HG02870 (cell line): ENCODE results near the gene TSPAN16.

Experiments
- ATAC-seq: cut with Tn5 transposase; IDR thresholded peaks from one replicate; pipeline ENCODE4 v1.9.1; 2021; ENCODE audit warnings: mild to moderate bottlenecking, moderate library complexity; ENCODE audit not compliant: unreplicated experiment

TSPAN16 gene

GRCh38 chr19:11268783-11269267 lies 27.1 kb upstream of the TSPAN16 start:
- no peak for ATAC-seq

- ATAC-seq, result no peak
Measured at GRCh38 chr19:11269408-11269807, 26.6 kb upstream of the TSPAN16 start.

- ATAC-seq, result no peak
Measured at GRCh38 chr19:11273296-11273695, 22.7 kb upstream of the TSPAN16 start.

GRCh38 chr19:11273989-11274388 lies 22.0 kb upstream of the TSPAN16 start:
- ATAC-seq, result no peak

GRCh38 chr19:11274533-11275086 lies 21.4 kb upstream of the TSPAN16 start:
- no peak for ATAC-seq

DNA sequence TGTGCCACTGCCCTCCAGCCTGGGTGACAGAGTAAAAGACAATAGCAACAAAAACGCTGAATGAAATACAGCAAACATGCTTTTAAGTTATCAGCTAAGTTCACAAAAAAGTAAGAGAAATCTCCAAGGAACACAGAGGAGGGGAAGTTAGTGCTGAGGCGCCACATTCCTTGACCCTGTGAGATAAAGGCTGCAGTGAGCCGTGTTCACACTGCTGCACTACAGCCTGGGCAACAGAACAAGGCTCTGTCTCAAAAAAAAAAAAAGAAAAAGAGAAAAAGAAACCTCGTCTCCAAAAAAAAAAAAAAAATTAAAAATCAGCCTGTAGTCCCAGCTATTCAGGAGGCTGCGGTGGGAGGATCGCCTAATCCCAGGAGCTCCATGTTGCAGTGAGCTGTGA lies 17.3 kb upstream of the TSPAN16 start:
- no peak for ATAC-seq

DNA sequence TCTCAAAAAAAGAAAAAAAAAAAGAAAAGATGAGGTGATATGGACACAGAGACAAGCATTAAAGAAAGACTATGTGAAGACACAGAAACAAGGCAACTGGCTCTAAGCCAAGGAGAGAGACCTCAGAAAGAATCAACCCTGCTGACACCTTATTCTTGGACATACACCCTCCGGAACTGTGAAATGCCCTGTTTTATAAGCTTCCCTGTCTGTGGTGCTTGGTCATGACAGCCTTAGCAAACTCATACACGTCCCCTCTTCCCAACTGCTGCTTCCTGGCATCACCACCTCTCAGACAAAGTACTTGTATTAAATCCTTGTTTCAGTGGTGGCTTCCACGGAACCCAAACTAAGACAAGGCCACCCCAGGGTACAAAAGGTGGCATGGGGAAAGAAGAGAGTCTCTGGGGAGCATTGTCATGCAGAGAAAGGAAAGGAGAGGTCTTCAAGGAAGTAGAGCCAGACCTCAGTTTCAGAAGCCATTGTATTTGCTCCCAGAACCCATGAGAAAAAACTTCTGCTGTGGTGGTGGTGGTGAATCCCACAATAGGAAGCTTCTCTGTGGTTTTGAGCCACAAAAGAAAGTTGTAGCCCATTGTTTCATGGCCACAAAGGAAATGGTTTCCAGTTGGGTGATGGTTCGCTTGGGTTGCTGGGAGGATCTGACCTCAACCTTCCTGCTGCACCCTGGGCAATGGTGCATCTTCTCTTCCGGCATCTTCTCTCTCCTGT lies 16.3 kb upstream of the TSPAN16 start:
- ATAC-seq, result no peak

GRCh38 chr19:11281356-11282049 lies 14.5 kb upstream of the TSPAN16 start:
- ATAC-seq, result no peak

DNA sequence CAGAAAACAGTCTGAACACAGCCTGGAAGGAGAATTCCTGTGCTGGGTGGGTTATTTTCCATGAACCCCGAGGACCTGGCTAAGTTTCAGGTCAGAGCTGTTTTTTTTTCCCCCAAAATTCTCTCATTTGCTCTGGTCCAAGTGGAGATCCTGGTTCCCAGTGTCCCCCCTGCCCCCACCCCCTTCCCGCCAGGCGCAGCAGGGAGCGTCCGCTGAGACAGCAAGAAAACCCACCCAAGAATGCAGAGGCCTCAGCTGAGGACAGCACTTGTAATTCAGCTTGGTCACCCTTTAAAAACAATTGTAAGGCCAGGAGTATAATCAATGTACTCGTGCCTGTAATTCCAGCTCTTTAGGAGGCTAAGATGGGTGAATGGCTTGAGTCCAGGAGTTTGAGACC lies 11.4 kb upstream of the TSPAN16 start:
- ATAC-seq, result no peak

DNA sequence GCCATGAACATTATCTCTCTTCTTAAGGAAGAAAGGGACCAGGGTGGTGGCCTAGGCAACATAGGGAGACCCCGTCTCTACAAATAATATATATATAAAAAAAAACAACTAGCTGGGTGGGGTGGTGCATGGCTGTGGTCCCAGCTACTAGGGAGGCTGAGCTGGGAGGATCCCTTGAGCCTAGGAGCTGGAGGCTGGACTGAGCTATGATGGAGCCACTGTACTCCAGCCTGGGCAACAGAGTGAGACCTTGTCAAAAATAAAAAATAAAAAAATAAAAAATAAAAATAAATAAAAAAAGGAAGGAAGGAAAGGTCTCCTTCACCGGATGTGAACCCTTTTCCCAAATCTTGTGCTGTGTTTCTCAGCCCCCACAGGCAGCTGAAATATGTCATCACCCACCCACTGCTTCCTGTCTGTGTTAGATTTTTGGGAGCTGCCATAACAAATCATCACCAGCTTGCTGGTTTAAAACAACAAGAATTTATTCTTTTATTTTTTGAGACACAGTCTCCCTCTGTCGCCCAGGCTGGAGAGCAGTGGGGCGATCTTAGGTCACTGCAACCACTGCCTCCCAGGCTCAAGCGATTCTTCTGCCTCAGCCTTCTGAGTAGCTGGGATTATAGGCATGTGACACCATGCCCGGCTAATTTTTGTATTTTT lies 9.5 kb upstream of the TSPAN16 start:
- ATAC-seq, result no peak

GRCh38 chr19:11288349-11288748 lies 7.6 kb upstream of the TSPAN16 start:
- ATAC-seq, result no peak

DNA sequence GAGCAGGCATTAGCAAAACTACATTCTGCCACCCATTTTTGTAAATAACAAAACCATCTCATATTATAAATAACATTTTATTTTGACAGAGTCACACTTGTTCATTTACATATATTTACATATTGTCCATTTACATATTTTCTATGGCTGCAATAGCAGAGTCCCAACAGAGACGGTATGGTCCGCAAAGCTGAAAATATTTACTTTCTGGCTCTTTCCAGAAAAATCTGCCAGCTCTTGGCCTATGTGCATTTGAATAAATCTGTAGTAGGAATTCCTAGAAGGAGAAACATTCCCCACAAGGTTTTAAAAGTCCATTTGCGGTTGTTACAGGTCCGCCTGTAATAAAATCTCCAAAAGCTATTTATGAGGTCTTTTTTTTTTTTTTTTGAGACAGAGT lies 5.7 kb upstream of the TSPAN16 start:
- no peak for ATAC-seq

DNA sequence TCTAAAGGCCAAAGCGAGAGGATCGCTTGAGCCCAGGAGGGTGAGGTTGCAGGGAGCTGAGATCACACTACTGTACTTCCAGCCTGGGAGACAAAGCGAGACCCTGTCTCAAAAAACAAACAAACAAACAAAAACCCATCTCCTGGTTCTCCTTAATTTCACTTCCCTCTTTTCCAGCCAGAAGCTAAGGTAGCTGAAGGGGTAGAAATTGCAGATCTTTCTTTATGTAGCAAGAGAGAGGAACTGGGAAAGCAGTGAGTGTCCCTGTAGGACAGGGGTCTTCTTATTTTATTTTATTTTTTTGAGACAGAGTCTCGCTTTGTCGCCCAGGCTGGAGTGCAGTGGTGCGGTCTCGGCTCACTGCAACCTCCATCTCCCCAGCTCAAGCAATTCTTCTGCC lies 4.5 kb upstream of the TSPAN16 start:
- ATAC-seq, result no peak

GRCh38 chr19:11291991-11292390 lies 4.0 kb upstream of the TSPAN16 start:
- ATAC-seq, result no peak

DNA sequence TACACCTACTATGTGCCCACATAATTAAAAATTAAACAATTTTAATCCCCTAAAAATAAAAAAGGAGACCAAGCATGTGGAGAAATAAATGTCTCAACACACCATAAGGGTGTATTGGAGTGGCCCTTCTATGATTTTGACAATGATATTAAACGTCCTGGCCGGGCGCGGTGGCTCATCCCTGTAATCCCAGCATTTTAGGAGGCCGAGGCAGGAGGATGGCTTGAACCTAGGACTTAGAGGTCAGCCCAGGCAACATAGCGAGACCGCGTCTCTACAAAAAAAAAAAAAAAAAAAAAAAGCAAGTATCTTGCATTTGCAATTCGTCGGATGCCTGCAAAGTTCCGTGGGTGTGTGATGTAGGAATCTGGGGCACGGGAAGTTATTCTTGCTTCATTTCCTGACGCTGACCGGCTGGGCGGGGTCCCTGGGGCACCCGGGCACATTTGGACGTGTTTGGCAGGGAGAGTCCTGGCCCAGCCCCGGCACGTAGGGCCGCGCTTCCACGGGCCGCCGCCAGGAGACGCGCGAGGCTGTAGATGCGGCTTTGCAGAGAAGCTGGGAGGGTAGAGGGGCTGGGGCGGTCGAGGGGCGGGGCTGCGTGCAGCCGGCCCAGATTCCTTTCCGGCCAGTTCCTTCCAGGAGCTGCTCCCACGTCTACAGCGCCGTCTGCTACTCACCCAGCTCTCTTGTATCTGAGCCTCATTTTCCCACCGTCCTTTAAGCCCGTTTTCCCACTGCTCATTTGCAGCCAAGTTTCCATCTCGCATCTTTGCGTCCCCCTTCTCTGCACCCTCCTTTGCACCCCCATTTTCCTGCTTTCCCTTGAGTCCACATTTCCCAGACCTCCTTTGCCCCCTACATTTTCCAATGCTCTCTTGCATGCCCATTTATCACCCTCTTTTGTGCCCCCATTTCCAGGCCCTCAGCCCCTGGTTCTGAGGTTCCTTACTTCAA lies 2.2 kb upstream of the TSPAN16 start:
- ATAC-seq, result peak; percentile 51

GRCh38 chr19:11295180-11295579 lies 780 bp upstream of the TSPAN16 start:
- ATAC-seq, result no peak

DNA sequence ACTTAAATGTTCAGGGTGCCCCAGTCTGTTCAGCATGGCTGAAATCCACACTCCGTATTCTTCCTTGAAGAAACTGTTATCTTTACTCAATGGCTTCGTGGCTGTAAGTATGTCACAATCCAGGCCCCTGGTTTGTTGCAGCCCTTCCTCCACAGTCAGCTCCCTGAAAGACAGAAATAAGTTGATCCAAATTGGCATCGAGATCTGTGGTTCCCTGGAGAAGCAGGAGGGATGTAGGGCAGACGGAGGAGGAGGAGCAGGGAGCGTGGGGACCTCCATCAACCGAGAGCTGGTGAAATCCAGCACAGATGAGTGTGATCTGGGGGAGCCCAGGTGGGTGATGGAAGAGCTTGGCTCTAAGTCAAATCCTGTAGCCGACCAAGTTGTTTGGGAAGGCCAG lies 304 bp downstream of the TSPAN16 start:
- no peak for ATAC-seq

- ATAC-seq, result no peak
Measured at GRCh38 chr19:11299946-11300810, 4.2 kb downstream of the TSPAN16 start.

GRCh38 chr19:11300811-11301120 lies 4.8 kb downstream of the TSPAN16 start:
- no peak for ATAC-seq

GRCh38 chr19:11304936-11305335 lies 9.0 kb downstream of the TSPAN16 start:
- ATAC-seq, result no peak
